GM18526 (cell line): ENCODE results near the gene SLC17A3.

Experiments
- POLR2A ChIP-seq: IDR thresholded peaks from 3 replicates; pipeline ENCODE4 v1.6.1; 2011; ENCODE audit not compliant: insufficient read length; ENCODE audit errors: extremely low read depth

Gene SLC17A3

GRCh38 chr6:25874822-25875562 lies 949 bp upstream of the SLC17A3 start:
- TF ChIP-seq POLR2A: no peak

- no peak for TF ChIP-seq POLR2A
Measured at GRCh38 chr6:25872814-25873213, 1.2 kb downstream of the SLC17A3 start.

GRCh38 chr6:25869840-25870239 lies 4.2 kb downstream of the SLC17A3 start:
- TF ChIP-seq POLR2A: no peak

- no peak for TF ChIP-seq POLR2A
Measured at GRCh38 chr6:25868436-25869183, 5.4 kb downstream of the SLC17A3 start.

DNA sequence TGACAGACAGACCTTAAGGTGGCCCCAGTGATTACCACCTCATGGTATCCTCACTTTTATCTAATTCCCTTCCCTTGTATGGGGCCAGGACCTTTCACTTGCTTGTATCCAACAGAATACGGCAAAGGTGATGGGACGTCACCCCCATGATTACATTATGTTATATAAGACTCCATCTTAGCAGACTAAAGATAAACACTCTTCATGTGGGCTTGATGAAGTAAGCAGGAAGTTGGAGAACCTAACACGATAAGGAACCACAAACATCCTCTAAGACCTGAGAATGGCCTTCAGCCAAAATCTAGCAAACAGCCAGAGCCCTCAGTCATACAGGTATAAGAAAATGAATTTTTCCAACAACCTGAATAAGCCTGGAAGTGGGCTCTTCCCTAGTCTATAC lies 8.0 kb downstream of the SLC17A3 start:
- no peak for TF ChIP-seq POLR2A

DNA sequence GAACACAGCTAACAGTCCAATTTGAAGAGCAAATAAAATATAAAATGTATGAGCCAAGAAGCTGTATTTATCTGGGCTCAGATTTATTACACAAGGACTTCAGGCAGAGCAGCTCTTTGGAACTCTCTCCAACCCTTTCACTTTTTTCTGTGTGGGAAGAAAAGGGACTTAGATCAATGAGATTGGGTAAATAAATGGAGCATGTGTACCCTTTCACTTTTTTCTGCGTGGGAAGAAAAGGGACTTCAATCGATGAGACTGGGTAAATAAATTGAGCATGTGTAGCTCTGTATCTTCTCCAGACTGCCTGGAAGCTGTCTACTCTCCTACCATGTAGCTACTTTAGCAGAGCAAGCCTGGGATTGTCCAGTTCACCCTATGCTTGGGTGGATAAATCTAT lies 10.7 kb downstream of the SLC17A3 start:
- no peak for TF ChIP-seq POLR2A

GRCh38 chr6:25862199-25862598 lies 11.8 kb downstream of the SLC17A3 start:
- TF ChIP-seq POLR2A: no peak

- no peak for TF ChIP-seq POLR2A
Measured at GRCh38 chr6:25852756-25853155, 21.3 kb downstream of the SLC17A3 start.

DNA sequence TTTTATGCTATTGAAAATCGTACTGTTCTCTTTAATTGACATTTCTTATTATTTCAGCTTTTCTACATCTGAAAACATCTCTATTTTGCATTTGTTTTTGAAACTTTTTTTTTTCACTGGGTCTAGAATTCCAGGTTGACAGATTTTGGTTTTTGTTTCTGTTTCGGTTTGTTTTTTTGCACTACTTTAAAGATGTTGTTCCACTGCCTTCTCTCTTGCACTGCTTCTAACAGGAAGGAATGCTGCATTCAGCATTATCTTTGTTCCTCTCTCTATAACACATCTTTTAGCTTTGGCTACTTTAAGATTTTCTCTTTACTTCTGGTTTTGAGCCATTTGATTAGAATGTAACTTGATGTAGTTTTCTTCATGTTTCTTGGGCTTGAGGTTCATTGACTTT lies 22.1 kb downstream of the SLC17A3 start:
- TF ChIP-seq POLR2A: no peak

- no peak for TF ChIP-seq POLR2A
Measured at GRCh38 chr6:25844518-25844917, 29.5 kb downstream of the SLC17A3 start.

DNA sequence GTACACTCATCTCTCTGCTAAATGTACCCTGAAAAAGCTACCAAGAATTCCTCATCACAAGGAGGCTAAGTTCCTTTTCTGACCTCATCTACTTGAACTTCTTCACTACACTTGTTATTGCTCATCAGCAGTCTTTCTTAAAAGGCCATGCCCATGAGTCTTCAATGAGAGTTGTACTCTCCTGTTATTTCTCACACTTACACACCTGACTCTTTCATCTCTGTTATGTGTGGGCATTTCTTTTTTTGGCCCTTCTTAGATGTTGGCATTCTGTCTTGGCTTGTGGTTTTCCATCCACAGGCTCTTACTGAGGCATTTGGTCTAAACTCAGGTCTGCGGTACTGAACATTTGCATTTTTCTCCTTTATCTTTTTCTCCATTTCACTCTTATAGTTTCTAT lies 31.5 kb downstream of the SLC17A3 start:
- no peak for TF ChIP-seq POLR2A

DNA sequence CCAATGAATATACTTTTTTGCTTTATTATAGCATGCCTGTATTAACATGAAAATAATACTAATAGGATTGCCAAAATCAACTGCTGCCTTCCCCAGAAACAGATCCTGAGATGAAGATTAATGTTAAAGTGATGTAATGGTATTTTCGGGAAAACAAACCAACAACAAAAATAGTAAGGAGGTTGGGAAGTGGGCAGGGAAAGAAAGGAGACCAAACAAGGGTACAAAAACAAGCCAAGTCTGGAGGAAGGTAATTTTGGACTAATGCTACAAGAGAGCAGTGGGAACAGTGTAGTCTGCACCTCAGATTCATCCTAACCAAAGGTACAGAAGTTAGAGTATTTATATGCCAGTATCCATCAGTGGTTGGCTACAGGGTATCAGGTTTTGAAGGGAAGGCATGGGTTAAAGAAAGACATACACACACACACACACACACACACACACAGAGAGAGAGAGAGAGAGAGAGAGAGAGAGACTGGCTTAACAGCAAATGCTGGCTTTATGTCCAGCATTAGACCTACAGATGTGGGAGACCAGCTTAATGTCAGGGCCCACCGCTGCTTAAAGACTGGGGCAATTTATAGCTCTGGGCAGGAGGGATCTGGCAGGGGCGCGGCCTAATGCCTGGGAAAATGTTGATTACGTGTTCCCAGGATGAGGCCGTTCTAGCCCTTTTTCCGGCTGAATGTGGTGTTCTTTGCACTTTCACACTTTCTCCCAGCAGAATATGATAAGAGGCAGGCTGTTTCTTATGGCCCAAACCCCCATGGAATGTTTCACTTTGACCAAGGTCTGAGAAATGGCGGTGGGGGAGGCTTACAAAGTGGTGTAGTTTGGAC lies 38.4 kb downstream of the SLC17A3 start:
- no peak for TF ChIP-seq POLR2A

DNA sequence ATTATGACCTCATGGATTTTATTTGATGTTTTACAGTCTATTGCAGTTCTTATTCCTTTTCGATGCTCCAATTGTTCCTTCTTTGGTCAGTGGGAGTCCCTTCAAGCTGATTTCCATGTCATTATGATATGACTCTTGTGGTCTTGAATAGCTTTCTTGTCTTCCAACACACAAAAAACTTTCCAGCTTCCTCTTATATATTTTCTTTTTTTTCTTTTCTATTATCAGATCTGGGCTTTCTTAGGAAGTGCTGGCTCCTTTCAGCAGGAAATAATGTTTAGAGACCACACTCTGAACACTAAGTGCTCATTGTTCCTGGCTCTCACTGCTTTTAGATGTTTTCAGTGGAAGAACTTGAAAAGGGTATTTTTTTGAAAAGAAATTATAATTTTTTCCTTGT lies 39.1 kb downstream of the SLC17A3 start:
- TF ChIP-seq POLR2A: no peak

DNA sequence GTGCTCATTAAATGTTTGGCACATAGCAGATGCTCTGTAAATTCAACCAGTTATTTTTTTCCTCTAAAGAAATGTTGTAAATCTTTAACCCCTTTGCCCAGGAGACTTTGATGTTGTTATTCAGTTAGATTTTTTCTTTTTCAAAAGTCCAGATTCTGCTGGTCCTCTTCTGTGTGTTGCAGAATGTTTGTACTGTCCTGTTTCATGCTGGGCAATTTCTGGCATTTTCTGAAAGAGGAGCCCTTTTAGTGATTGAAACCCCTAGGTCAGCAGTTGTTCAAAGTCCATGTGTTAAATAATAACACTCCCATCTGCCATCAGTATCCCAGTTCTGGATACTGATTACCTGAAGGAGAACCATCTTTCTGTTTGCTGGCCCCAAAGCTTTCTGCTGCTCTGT lies 40.9 kb downstream of the SLC17A3 start:
- no peak for TF ChIP-seq POLR2A

DNA sequence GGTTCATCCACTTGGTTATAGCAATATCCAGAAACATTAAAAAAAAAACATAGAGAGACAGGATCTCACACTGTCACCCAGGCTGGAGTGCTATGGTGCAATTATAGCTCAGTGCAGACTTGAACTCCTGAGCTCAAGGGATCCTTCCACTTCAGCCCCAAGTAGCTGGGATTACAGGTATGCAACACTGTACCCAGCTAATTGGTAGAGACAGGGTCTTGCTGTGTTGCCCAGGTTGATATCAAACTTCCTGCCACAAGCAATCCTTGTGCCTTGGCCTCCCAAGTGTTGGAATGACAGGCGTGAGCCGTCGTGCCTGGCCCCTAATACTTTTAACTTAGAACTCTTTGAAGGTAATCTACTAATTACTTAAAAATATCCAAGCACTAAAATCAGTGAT lies 41.4 kb downstream of the SLC17A3 start:
- TF ChIP-seq POLR2A: no peak

GRCh38 chr6:25832307-25832662 lies 41.8 kb downstream of the SLC17A3 start:
- no peak for TF ChIP-seq POLR2A
